Sigmoid colon (tissue), 7 donors: Measurements from ENCODE around the gene CD300E. TPM values are rescaled to one million over a fixed set of nuclear protein-coding genes. Genes with fewer than 3 reads are reported as not detected.

ENCODE experiments used
- DNase-seq: peaks from one replicate; pipeline ENCODE4 v3.0.0-alpha.2; 2019
- H3K27ac ChIP-seq, 4 donors: fragments of 200-600 bp; sonication (generic); one replicate each; pipeline ENCODE4 v1.5.1; 2016 to 2019; ENCODE audit warnings: mild to moderate bottlenecking in 1 of 4
- H3K27me3 ChIP-seq, 3 donors: fragments of 200-600 bp; sonication (generic); one replicate each; pipeline ENCODE4 v1.5.1; 2019; ENCODE audit warnings: mild to moderate bottlenecking in 1 of 3
- H3K36me3 ChIP-seq, 4 donors: fragments of 200-600 bp; sonication (generic); one replicate each; pipeline ENCODE4 v1.5.1; 2016 to 2019
- H3K4me1 ChIP-seq, 4 donors: fragments of 200-600 bp; sonication (generic); one replicate each; pipeline ENCODE4 v1.5.1; 2017 to 2019
- H3K4me3 ChIP-seq, 4 donors: fragments of 200-600 bp; sonication (generic); one replicate each; pipeline ENCODE4 v1.5.1; 2017 to 2019; ENCODE audit warnings: mild to moderate bottlenecking in 2 of 4, moderate library complexity in 1 of 4
- H3K9me3 ChIP-seq, 4 donors: fragments of 200-600 bp in 3 of 4; sonication (generic) in 3 of 4; one replicate each; pipeline versions ENCODE4 v1.5.1 to v1.6.1; 2013 to 2019
- CTCF ChIP-seq, 4 experiments: fragments of 450-650 bp in 3 of 4; fragments of 200-600 bp in 1 of 4; IDR thresholded peaks; one replicate each; pipeline ENCODE4 v1.5.1; 2016 to 2019; ENCODE audit warnings: antibody characterized with exemption in 4 of 4, mild to moderate bottlenecking in 3 of 4, moderate library complexity in 2 of 4
- EP300 ChIP-seq, 4 donors: sonication (generic); formaldehyde crosslinking; IDR thresholded peaks; one replicate each; pipeline ENCODE4 v1.6.1; 2017; ENCODE audit warnings: antibody characterized with exemption in 4 of 4
- POLR2A ChIP-seq, 2 donors: fragments of 450-650 bp; IDR thresholded peaks; one replicate each; pipeline ENCODE4 v1.6.1; 2016; ENCODE audit warnings: antibody characterized with exemption in 2 of 2, mild to moderate bottlenecking in 2 of 2, moderate library complexity in 2 of 2
- POLR2AphosphoS5 ChIP-seq, 4 donors: sonication (generic); formaldehyde crosslinking; IDR thresholded peaks; one replicate each; pipeline ENCODE4 v1.6.1; 2017; ENCODE audit warnings: antibody characterized with exemption in 4 of 4
- WGBS, 2 donors: extraction: QIAGEN DNeasy Blood & Tissue Kit; methylation state at CpG; one replicate each; pipeline ENCODE4 v1.1.7; 2013; 5-methylcytosine and 5-hydroxymethylcytosine counted together
- intact Hi-C: fragments of 100-400 bp; cut with DNase I; formaldehyde crosslinking; loops from one replicate; pipeline ENCODE4 v1.15.1; 2023
- polyA plus RNA-seq, 3 donors: library from polyadenylated mRNA; stranded (reverse); fragments of 200-250 nt; gene quantifications; one replicate each; pipeline ENCODE4 v1.2.3, GENCODE V29; 2013
- total RNA-seq, 4 donors: library from RNA; depleted of rRNA; stranded (reverse); fragments of >200 nt; gene quantifications; one replicate each; pipeline ENCODE4 v1.1.0, GENCODE V29; 2016
- donor health status: healthy with polysubstance abuse.
- donor health status: Bipolar disorder and iron deficiency.
- donor health status: healthy.

The CD300E gene
- total and polyA plus RNA-seq, 7 donors = under 0.01 to 2.4 (median 0.69) TPM; not detected in 1

GRCh38 chr17:74643826-74644225 lies 20.3 kb upstream of the CD300E start:
- peaks cover 0 to 8% (median 0%) of the 10 kb centered on the region in 4 donors for H3K4me1 ChIP-seq
- H3K4me3 ChIP-seq = no peak overlapping the region
- no peak overlapping the region for H3K27ac ChIP-seq
- no peak for TF ChIP-seq POLR2A (IDR thresholded peaks at IDR 0.05)
- TF ChIP-seq EP300 (IDR thresholded peaks at IDR 0.05) = no peak
- TF ChIP-seq POLR2AphosphoS5 (IDR thresholded peaks at IDR 0.05) = no peak
- no peak for TF ChIP-seq CTCF (IDR thresholded peaks at IDR 0.05)
- no peak for DNase-seq
- H3K9me3 ChIP-seq = no peaks in the 10 kb centered on the region
- intact Hi-C loops = no loop called here
- no peaks in the 10 kb centered on the region for H3K36me3 ChIP-seq
- peaks cover 0 to 5% (median 0%) of the 10 kb centered on the region in 3 donors for H3K27me3 ChIP-seq

- peaks cover 0 to 3% (median 0%) of the 10 kb centered on the region in 4 donors for H3K4me1 ChIP-seq
- H3K27me3 ChIP-seq = peaks cover 0 to 5% (median 0%) of the 10 kb centered on the region in 3 donors
- H3K9me3 ChIP-seq = no peaks in the 10 kb centered on the region
- H3K4me3 ChIP-seq = no peak overlapping the region
- intact Hi-C loops = no loop called here
- no peak for DNase-seq
- 76 to 82% methylated on average over 5 to 7 of the region's 7 CpGs for WGBS, 2 donors
- TF ChIP-seq POLR2AphosphoS5 (IDR thresholded peaks at IDR 0.05) (no peak), CTCF (IDR thresholded peaks at IDR 0.05) (no peak), POLR2A (IDR thresholded peaks at IDR 0.05) (no peak), EP300 (IDR thresholded peaks at IDR 0.05) (no peak)
- H3K27ac ChIP-seq = no peak overlapping the region
- H3K36me3 ChIP-seq = no peaks in the 10 kb centered on the region
Measured at GRCh38 chr17:74642995-74643394, 19.5 kb upstream of the CD300E start.

- 31 to 56% methylated on average over 4 of the region's 4 CpGs for WGBS, 2 donors
- H3K27me3 ChIP-seq = peaks cover 0 to 5% (median 0%) of the 10 kb centered on the region in 3 donors
- H3K36me3 ChIP-seq = no peaks in the 10 kb centered on the region
Measured at GRCh38 chr17:74642556-74642955, 19.0 kb upstream of the CD300E start.

GRCh38 chr17:74641958-74642298 lies 18.4 kb upstream of the CD300E start:
- intact Hi-C loops = no loop called here
- Histone ChIP-seq H3K9me3 (no peaks in the 10 kb centered on the region), H3K27me3 (peaks cover 0 to 5% (median 0%) of the 10 kb centered on the region in 3 donors), H3K27ac (no peak overlapping the region), H3K36me3 (no peaks in the 10 kb centered on the region), H3K4me3 (no peak overlapping the region), H3K4me1 (no peaks in the 10 kb centered on the region)
- WGBS, 2 donors = 80 to 82% methylated on average over 2 of the region's 2 CpGs
- TF ChIP-seq POLR2A (IDR thresholded peaks at IDR 0.05) (no peak), POLR2AphosphoS5 (IDR thresholded peaks at IDR 0.05) (no peak), CTCF (IDR thresholded peaks at IDR 0.05) (no peak), EP300 (IDR thresholded peaks at IDR 0.05) (no peak)
- DNase-seq = no peak

More at GRCh38 chr17:74642556-74642955, 19.0 kb upstream of the CD300E start:
- intact Hi-C loops = no loop called here
- no peak for DNase-seq
- Histone ChIP-seq H3K9me3 (no peaks in the 10 kb centered on the region), H3K4me3 (no peak overlapping the region), H3K4me1 (no peaks in the 10 kb centered on the region), H3K27ac (no peak overlapping the region)
- TF ChIP-seq POLR2A (IDR thresholded peaks at IDR 0.05) (no peak), EP300 (IDR thresholded peaks at IDR 0.05) (no peak), POLR2AphosphoS5 (IDR thresholded peaks at IDR 0.05) (no peak), CTCF (IDR thresholded peaks at IDR 0.05) (no peak)
